Fibroblast of upper back skin (primary cell): ENCODE measurements around the gene ST8SIA4.
"Not testable (repeated sequence)": the region's sequence is repeated elsewhere in the genome, so short reads cannot be mapped to it uniquely, and the experiment has no call there.

Experiments used
- DNase-seq: peaks from one replicate; pipeline ENCODE4 v3.0.0-alpha.2; 2013

ST8SIA4 gene

DNA sequence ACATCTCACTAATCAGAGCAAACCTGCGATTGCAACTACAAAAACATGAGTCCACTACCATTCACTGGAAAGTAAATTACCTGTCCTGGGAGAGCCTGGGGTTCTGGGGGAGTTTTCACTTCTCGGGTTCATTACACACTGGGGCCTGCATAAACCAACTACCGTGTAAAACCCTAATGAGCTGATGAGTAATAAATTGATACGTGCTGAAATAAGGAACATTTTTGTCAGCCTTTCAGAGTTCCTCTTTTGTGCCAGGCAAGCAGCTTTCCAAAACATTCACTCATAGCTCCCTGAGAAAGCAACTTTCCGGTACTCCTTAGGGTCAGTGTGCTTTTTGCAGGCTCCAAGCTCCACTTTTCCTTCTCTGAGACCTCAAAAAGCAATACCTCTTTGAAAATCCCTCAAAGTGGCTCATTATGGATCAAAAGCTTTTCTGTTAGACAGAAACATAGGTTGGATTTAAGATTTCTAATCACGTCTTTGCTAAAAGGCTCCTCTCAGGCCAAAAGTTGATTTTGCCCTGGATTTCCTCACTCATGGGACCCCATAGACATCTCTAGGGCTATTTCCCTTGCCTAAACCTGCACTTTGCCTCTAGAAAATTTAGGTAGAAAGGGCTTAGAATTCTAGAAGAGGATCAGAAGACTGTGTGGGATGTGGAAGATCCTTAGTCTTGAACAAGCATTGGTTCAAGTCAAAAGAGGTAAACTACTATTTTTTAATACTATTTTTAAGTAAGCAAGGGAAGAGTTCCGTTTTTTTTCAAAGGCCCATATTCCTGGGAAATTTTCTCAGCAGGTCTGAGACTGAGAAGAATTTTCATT lies 74.8 kb downstream of the ST8SIA4 start:
- no peak for DNase-seq

DNA sequence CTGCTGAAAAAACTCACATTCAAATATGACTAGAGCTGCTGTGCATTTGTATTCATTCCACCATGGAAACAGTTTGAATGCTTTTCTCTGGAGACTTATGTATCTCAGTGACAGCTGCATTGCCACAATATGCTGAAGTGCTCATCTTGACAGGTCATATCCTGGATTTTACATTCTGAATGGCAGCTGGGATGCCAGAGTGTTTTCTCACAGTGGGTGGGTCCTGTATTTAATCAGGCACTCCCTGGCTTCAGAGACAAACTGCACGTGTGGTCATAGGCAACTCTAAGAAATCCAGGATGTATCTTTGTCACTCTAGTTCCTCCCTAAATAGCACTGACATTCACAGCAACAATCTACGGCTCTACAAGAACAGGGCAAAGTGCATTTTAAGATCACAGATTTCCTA lies 75.6 kb downstream of the ST8SIA4 start:
- DNase-seq, result peak; percentile 19

DNA sequence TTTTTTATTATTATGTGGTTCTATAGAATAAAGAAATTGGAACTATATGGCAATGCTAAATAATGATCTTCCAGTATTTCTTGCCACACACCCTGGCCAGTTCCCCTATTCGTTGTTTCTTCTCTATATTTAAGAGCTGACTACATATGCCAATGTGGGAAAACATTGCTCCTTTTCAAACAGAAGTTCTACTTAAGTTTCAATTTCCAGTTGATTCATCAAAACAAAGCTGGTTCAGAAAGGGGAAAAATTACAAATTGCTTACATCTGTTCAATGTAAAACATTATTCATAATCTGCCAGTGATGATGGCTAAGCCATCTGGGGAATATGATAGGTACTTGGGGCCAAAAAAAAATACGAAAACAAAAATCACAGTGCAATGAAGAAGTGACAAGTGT lies 76.9 kb downstream of the ST8SIA4 start:
- DNase-seq, result no peak

DNA sequence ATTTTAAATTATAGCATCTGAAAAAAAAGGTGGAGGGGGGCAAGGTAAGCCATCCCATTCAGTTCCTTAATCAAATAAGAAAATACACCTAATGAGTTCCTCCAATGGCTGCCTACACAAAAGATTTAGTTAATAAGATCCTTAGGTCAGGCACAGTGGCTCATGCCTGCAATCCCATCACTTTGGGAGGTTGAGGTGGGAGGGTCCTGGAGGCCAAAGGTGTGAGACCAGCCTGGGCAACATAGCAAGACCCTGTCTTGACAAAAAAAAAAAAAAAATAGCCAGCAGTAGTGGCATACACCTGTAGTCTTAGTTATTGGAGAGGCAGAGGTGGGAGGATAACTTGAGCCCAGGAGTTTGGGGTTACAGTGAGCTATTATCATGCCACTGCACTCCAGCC lies 78.4 kb downstream of the ST8SIA4 start:
- DNase-seq, result no peak

DNA sequence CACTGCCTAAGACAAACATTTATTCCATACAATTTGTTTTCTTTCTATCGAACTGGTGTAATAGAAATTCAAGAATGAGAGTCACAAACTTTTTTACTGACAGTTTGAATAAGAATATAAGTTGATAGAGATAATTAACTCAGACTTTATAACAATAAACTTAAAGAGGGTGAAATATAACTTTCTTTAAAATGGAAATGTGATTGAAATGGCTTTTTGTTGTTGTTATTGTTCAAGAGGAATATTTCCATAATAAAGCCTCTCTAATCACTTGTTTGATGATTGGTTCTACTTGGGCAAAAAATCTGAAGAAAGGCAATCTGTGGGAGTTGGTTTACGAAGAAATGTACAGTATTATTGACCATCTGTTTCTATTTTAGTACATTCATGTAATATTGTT lies 79.3 kb downstream of the ST8SIA4 start:
- DNase-seq, result no peak

DNA sequence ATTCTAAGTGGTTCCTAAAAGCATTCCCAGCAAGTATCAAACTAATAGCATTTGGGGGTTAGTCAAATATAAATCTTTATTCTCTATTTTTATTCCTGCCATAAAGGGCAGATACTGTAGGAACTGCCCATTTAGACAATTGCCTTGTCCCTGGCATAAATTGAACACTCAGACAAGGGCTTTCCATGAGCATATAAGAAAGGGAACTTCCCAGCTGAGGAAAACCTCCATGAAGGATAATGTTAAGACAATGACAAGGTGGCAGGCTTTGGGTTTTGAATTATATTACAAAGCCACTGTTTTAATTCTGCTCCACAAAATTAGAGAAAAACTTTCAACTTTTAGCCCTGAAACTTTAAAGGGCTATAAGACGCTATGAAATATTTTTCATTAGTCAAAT lies 81.3 kb downstream of the ST8SIA4 start:
- no peak for DNase-seq

DNA sequence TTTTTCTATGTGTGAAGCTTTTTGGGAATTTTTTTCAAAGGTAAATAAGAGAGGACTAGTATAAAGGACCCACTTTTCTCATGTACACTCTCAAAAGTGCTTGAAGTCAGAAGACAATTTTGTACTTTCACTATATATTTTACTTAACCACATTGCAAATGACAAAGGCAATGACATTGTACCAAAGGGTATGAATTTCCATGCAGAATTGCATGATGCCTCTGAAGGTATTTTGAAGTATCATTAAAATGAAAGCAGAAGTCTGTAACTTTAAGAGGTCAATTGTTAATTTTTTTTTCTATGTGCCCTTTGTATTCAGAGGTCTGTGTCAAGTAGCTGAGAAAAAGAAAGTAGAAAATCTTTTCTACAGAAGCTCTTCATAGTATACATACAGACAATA lies 84.7 kb downstream of the ST8SIA4 start:
- DNase-seq, result no peak

DNA sequence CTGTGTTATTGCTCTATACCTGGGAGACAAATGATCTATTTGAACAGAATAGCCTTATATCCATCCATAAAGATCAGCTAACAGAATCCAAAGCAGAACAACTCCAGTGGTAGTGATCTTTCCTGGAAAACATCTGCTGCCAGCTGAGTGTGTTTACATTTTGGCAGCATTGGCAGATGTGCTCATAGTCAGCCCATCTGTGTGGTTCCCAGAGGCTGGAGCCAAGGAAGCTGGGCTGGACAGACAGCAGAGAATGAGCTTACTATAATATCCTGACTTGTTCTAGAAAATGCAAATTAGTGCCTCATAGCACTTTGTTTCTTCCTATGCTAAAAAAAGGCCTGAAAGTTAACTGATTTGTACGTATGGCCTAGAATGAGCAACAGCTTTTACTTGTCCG lies 99.7 kb downstream of the ST8SIA4 start:
- peak; percentile 4 for DNase-seq

DNA sequence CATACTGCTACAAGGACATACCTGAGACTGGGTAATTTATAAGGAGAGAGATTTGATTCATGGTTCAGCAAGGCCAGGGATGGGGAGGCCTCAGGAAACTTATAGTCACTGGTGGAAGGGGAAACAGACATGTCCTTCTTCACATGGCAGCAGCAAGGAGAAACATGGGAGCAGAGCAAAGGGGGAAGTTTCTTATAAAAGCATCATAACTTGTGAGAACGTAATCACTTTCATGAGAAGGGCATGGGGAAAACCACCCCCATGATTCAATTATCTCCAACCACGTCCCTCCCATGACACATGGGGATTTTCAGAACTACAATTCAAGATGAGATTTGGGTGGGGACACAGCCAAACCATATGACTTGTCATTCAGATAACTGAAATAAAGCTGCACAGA lies 100.9 kb downstream of the ST8SIA4 start:
- DNase-seq, result no peak

DNA sequence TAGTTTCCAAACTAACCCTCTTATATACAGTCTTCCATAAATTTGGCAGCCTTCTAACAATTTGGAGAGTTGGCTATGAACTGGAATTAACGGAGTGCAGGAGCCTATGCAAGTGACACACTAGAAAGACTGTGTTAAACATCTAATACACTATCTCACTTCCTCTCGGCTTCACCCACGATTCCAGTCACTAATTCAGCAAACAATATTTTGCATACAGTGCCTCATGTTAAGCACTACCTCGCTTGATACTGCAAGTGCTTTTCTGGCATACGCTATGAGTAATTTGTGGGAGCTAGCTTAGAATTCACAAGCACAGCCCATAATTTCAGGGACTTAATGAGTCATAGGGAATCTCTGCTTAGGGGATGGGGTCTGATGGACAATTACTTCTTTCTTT lies 102.5 kb downstream of the ST8SIA4 start:
- no peak for DNase-seq

DNA sequence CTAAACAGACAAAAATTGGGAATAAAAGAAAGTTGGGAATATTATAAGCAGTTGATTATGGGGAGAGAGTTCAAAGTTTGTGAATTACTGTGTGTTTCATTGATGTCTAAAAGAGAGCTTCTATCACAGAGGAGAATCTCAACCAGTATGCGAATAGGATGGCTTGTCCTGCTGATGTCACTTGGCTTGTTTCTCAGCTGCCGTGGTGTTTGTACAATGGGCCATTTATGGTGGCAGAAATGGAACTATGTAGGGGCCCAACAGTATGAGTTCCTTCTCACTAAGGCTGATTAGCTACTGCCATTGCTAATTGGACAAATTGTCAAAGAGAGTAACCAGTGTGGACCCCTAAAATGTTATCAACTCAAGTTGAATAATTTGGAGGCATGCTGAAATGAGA lies 103.9 kb downstream of the ST8SIA4 start:
- no peak for DNase-seq

DNA sequence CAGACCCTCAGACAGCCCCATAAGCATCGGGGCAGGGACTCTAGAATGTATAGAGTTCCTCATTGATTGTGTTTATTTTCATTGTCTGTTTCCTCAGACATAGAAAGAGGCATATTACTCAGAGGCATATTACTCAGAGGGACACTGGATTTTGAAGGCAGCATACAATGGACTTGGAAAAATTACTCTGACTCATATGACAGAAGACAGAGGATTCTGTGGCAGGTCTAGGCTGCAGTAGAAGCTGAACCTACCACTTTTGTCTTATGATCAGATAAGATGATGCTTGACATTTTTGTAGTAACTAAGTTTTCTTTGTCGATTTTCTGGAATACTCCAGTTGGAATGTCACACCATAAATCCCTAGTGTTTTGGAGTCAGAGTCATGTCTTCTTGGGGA lies 105.2 kb downstream of the ST8SIA4 start:
- peak; percentile 50 for DNase-seq

DNA sequence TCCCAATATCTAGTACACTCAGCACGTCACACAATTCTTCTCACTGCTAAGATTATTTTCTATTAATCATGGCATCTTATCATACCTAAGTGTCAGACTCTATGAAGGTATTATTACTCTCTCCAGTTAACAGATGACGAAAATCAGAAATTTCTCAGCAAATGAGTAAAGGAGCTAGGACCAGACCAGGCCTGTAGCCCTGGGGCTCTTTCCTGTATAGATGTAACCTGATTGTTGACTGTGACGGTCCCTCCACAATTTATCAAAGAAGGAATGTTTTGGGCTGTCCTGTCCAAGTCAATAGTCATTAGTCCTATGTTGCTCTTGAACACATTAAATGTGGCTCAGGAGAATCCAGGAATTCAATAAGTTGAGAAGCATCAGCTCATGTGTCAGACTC lies 106.2 kb downstream of the ST8SIA4 start:
- no peak for DNase-seq

DNA sequence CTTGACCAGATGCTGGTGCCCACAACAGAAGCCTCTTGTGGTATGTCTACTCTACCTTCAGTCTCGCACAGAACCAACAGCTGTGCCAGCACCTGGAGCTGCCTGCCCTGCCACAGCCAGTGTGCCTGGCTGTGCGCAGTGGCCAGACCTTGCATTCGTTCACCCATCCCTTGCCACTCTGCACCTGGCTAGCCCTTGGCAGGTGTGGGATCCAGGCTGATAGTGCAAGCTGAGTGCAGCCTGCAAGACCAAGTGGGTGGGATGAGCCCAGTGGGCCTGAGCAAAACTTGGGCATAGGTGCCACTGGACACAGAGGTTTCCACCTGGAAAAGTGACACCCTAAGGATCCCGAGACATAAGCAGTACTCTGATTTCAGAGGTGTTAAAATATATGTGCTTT lies 108.2 kb downstream of the ST8SIA4 start:
- no peak for DNase-seq

DNA sequence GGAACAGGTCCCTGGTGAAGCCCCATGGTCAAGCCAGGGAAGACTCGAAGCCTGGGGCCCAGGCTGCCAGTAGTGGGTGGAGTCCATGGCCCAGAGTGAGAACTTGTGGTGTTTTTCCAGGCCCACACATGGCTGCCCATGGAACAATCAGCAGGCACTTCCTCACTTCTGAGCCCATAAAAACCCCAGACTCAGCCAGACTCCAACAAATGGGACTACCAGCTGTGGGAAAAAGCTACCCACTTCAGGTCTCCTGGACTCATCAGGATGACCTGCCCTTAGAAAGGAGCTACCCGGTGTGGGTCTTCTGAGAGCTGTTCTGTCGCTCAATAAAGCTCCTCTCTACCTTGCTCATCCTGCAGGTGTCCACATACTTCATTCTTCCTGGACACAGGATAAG lies 108.9 kb downstream of the ST8SIA4 start:
- no peak for DNase-seq

DNA sequence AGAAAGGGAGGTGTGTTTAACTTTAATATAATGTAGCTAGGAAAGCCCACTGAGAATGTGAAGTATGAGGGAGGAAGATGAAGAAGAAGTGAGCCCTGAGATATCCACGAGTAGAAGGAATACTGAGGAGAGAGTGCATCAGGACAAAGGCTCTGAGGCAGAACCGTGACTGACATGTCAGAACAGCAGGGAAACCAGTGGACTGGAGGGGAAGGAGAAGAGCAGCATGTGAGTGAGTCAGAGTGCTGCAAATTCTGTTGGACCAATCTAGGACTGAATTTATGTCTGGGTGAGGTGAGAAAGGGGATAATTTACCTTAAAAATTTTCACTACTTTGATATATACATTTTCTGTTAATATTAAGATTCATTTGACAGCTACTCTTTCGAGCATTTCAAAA lies 110.3 kb downstream of the ST8SIA4 start:
- no peak for DNase-seq

DNA sequence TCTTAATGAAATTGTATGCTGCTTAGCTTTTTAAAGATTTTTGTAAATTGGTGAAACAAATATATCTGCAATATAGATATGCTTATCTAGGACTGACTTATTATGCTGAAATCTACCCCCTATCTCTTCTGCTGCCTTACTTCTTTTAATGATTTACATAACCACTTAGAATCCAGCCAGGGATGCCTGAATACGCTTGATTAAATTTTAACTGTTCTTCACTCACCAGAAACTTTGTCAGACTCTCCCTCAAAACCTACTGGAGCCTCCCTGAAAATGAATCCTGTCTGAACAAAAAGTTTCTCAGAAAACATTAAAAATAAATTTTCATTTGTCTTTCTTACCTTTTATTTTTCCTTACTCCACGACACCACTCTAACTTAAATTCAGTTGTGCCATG lies 111.7 kb downstream of the ST8SIA4 start:
- DNase-seq, result no peak

DNA sequence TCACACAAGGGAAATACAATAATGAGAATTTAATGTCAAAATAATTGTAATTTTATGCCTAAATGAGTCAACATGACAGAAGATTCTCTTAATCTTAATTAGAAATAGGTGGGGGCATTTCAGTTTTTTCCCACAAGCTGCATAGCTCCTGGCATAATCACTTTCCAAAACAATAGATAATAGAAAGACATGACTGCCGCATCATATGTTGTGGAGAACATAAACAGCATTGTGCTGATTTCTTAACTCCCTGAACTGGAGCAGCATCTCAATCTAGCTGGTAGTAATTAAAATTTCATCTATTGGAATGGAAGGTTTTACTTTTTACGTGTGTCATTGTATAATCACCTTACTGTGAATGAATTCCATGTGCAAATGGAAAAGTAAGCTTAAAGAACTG lies 112.1 kb downstream of the ST8SIA4 start:
- DNase-seq, result no peak

DNA sequence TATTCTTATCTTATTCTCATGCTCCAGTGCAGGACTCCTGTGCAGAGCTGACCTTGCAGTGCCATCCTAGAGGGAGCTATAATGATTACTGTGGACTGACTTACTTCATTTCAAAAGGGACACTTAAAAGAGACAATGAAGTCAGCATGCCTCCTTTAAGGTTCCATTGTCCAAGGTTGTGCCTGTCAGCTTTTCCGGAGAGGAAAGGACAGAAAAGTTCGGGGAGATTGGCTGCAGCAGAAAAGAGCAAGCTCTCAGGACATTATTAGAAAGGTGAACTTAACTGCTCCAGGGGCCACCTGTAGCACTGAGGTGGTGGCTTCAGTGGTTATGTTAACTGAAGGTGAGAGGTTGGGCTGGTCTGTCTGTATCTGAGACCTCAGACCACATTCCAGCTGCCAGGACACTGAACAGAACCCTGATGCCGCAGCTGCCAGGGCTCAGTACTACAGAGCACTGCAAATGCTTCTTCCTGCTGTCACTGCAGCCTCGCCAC lies 112.9 kb downstream of the ST8SIA4 start:
- no peak for DNase-seq

DNA sequence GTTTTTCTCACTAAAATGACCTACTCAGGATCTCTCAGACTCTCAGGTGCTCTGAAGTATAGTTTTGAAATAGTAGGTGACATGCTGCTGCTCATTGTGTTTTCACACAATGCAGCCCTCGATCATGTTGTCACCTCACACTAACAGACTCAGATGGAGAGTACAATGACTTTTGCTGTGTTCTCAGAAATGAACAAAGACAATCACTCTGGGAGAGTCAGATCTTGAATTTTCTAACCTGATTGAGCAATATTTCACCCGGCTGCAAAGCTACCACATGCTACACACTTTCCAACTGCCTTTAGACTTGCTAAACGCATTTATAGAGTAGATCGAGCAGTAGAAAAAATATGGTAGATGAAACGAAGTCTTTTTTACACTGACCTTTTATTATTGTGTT lies 113.4 kb downstream of the ST8SIA4 start:
- DNase-seq, result no peak

DNA sequence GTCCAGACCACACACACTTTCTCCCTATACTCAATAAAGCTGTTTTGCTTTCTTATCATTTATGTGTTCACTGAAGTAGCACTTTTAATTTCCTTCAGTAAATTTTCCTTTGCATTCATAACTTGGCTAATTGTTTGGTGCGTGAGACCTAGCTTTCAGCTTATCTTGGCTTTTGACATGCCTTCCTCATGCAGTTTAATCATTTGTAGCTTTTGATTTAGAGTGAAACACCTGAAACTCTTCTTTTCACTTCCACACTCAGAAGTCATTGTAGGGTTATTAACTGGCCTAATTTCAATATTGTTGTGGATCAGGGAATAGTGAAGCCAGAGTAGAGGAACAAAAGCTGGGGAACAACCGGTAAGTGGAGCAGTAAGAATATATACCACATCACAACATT lies 114.7 kb downstream of the ST8SIA4 start:
- no peak for DNase-seq

DNA sequence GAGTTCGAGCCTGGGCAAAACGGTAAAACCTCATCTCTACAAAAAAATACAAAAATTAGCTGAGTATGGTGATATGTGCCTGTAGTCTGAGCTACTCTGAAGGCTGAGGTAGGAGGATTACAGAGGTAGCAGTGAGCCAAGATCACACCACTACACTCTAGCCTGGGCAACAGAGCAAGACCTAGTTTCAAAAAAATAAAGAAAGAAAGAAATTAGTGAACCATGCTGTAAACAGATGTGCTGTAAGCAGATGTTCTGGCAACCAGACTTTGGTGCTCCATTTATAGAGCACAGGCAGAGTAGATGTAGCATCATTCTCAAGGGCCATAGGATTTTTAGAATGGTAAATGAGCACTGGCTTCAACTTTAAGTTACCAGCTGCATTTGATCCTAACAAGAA lies 115.4 kb downstream of the ST8SIA4 start:
- no peak for DNase-seq

DNA sequence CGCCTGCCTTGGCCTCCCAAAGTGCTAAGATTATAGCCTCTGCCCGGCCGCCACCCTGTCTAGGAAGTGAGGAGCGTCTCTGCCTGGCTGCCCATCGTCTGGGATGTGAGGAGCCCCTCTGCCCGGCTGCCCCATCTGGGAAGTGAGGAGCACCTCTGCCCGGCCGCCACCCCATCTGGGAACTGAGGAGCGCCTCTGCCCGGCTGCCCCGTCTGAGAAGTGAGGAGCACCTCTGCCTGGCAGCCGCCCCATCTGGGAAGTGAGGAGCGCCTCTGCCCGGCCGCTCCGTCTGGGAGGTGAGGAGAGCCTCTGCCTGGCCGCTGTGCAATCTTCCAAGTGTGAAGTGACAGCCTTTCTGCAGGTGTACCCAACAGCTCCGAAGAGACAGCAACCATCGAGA lies 117.5 kb downstream of the ST8SIA4 start:
- DNase-seq, result not testable (repeated sequence)

DNA sequence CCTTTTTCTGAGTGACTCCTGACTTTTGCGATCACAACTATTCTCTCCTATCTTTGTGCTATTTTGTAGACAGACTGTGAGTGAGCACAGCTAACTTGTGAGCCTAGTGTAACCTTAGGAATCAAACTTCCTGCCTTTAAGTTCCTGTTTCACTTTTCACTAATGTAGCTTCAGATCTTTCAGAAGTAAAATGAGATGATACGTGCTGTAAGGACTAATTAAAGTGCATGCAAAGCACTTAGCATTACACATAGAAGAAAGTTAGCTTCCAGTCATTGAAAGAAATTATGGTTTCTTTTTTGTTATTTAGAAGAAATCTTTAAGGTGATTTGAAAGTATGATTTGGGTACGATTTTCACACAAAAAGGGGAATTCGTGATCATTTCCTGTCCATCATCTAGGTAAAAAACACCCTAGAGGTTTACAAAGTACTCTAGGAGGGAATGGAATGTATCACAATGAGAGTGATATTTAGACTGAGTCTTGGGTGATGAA lies 122.7 kb downstream of the ST8SIA4 start:
- DNase-seq, result no peak
